Measurements from ENCODE around the gene CSK. TPM values are rescaled to one million over a fixed set of nuclear protein-coding genes. Genes with fewer than 3 reads are reported as not detected.

Gene CSK
- total RNA-seq, 2 experiments from 2014 or later, result 112 to 355 TPM

DNA sequence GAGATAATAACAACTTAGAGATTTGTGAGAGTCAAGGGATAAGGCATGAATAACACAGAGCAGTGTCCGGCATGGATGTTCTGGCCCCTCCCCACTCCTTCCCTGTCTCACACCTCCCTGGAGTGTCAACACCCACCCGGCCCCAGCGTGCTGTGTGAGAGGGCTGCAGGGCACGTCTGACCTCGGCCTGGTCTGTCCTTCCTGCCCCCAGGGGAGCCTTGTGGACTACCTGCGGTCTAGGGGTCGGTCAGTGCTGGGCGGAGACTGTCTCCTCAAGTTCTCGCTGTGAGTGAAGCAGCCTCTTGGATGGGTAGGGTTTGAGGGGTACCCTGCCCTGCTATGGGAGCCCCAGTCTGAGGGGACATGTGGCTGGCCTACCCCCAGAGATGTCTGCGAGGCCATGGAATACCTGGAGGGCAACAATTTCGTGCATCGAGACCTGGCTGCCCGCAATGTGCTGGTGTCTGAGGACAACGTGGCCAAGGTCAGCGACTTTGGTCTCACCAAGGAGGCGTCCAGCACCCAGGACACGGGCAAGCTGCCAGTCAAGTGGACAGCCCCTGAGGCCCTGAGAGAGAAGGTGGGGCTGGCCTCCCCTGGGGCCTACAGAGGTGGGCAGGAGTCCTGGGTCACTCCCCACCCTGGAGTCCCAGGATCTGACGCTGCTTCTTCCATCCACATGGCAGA lies 19.6 kb downstream of the CSK start:
- H3K36me3 ChIP-seq (ENCODE audit: insufficient read depth, low read length), result peaks cover 87% of the 10 kb centered on the region
- H3K79me2 ChIP-seq (ENCODE audit: insufficient read depth, low read depth, low read length), result peaks cover 18% of the 10 kb centered on the region
- no peaks in the 10 kb centered on the region for H3K9me3 ChIP-seq (ENCODE audit: low read length)
- no peak overlapping the region for H3K27ac ChIP-seq (ENCODE audit: low read depth, low read length, poor library complexity, severe bottlenecking)
- peaks cover 10% of the 10 kb centered on the region; the same call in 1 of the 2 replicates for H4K20me1 ChIP-seq (ENCODE audit: insufficient read depth, low read length)
- no peaks in the 10 kb centered on the region for H3K9me2 ChIP-seq (ENCODE audit: insufficient read depth, low read length)
- ChIA-PET CTCF (ENCODE audit: unreplicated experiment) (no interaction called here), POLR2A (no interaction called here)
- no peak overlapping the region for H2AFZ ChIP-seq (ENCODE audit: low read length)
- H3K4me1 ChIP-seq (ENCODE audit: insufficient read depth, low read length, poor library complexity, severe bottlenecking), result peaks cover 42% of the 10 kb centered on the region
- no peak for DNase-seq (ENCODE audit: low spot score)
- no peak overlapping the region for H3K4me3 ChIP-seq (ENCODE audit: low read depth, low read length, poor library complexity, severe bottlenecking)
- H3K4me2 ChIP-seq (ENCODE audit: low read length), result no peak overlapping the region
- TF ChIP-seq, protein P1, sequence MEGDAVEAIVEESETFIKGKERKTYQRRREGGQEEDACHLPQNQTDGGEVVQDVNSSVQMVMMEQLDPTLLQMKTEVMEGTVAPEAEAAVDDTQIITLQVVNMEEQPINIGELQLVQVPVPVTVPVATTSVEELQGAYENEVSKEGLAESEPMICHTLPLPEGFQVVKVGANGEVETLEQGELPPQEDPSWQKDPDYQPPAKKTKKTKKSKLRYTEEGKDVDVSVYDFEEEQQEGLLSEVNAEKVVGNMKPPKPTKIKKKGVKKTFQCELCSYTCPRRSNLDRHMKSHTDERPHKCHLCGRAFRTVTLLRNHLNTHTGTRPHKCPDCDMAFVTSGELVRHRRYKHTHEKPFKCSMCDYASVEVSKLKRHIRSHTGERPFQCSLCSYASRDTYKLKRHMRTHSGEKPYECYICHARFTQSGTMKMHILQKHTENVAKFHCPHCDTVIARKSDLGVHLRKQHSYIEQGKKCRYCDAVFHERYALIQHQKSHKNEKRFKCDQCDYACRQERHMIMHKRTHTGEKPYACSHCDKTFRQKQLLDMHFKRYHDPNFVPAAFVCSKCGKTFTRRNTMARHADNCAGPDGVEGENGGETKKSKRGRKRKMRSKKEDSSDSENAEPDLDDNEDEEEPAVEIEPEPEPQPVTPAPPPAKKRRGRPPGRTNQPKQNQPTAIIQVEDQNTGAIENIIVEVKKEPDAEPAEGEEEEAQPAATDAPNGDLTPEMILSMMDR (conservative IDR thresholded peaks at IDR 0.05; ENCODE audit: low read length), result no peak
- TF ChIP-seq EZH2phosphoT487 (IDR thresholded peaks at IDR 0.05; ENCODE audit: borderline replicate concordance, low read depth, low read length), result no peak
- intact Hi-C loops (cut with micrococcal nuclease; ENCODE audit: unreplicated experiment), result no loop called here
- no TSS peak for BruUV-seq (replicated peaks)

DNA sequence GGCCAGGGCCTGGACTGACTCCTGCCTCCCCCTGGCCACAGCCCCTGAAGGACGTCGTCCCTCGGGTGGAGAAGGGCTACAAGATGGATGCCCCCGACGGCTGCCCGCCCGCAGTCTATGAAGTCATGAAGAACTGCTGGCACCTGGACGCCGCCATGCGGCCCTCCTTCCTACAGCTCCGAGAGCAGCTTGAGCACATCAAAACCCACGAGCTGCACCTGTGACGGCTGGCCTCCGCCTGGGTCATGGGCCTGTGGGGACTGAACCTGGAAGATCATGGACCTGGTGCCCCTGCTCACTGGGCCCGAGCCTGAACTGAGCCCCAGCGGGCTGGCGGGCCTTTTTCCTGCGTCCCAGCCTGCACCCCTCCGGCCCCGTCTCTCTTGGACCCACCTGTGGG lies 20.4 kb downstream of the CSK start:
- ChIA-PET POLR2A (no interaction called here), CTCF (ENCODE audit: unreplicated experiment) (no interaction called here)
- peaks cover 34% of the 10 kb centered on the region for H3K4me1 ChIP-seq (ENCODE audit: insufficient read depth, low read length, poor library complexity, severe bottlenecking)
- H4K20me1 ChIP-seq (ENCODE audit: insufficient read depth, low read length), result peaks cover 9% of the 10 kb centered on the region; the same call in 1 of the 2 replicates
- intact Hi-C loops (cut with micrococcal nuclease; ENCODE audit: unreplicated experiment), result no loop called here
- peaks cover 85% of the 10 kb centered on the region for H3K36me3 ChIP-seq (ENCODE audit: insufficient read depth, low read length)
- no peak overlapping the region for H3K27ac ChIP-seq (ENCODE audit: low read depth, low read length, poor library complexity, severe bottlenecking)
- TF ChIP-seq, protein P1 (conservative IDR thresholded peaks at IDR 0.05; ENCODE audit: low read length), result no peak
- TF ChIP-seq EZH2phosphoT487 (IDR thresholded peaks at IDR 0.05; ENCODE audit: borderline replicate concordance, low read depth, low read length), result no peak
- DNase-seq (ENCODE audit: low spot score), result no peak
- H3K79me2 ChIP-seq (ENCODE audit: insufficient read depth, low read depth, low read length), result peaks cover 10% of the 10 kb centered on the region; the same call in 1 of the 2 replicates
- H3K9me2 ChIP-seq (ENCODE audit: insufficient read depth, low read length), result no peaks in the 10 kb centered on the region
- no peaks in the 10 kb centered on the region for H3K9me3 ChIP-seq (ENCODE audit: low read length)
- no peak overlapping the region for H3K4me2 ChIP-seq (ENCODE audit: low read length)
- BruUV-seq (replicated peaks), result TSS peak; percentile 74
- no peak overlapping the region for H2AFZ ChIP-seq (ENCODE audit: low read length)
- H3K4me3 ChIP-seq (ENCODE audit: low read depth, low read length, poor library complexity, severe bottlenecking), result no peak overlapping the region

GRCh38 chr15:74802862-74803447 lies 21.1 kb downstream of the CSK start:
- intact Hi-C loops (cut with micrococcal nuclease; ENCODE audit: unreplicated experiment), result no loop called here

More at GRCh38 chr15:74802862-74803447, 21.1 kb downstream of the CSK start:
- CTCF ChIA-PET (ENCODE audit: unreplicated experiment), result no interaction called here
- H3K27ac ChIP-seq (ENCODE audit: low read depth, low read length, poor library complexity, severe bottlenecking), result no peak overlapping the region
- H3K4me1 ChIP-seq (ENCODE audit: insufficient read depth, low read length, poor library complexity, severe bottlenecking), result peaks cover 27% of the 10 kb centered on the region
- no peak overlapping the region for H2AFZ ChIP-seq (ENCODE audit: low read length)
- no TSS peak for BruUV-seq (replicated peaks)
- H4K20me1 ChIP-seq (ENCODE audit: insufficient read depth, low read length), result peaks cover 2% of the 10 kb centered on the region; the same call in 1 of the 2 replicates
- H3K4me2 ChIP-seq (ENCODE audit: low read length), result no peak overlapping the region
- POLR2A ChIA-PET, result interaction anchor here (1.9 kb wide), 1 partner anchor 24 kb away, joined by 5 read pairs; no protein-coding TSS in a partner anchor
- TF ChIP-seq, protein P1 (conservative IDR thresholded peaks at IDR 0.05; ENCODE audit: low read length), result no peak
- no peak for TF ChIP-seq EZH2phosphoT487 (IDR thresholded peaks at IDR 0.05; ENCODE audit: borderline replicate concordance, low read depth, low read length)
- no peak overlapping the region for H3K4me3 ChIP-seq (ENCODE audit: low read depth, low read length, poor library complexity, severe bottlenecking)
- DNase-seq (ENCODE audit: low spot score), result no peak
- no peaks in the 10 kb centered on the region for H3K9me3 ChIP-seq (ENCODE audit: low read length)
- no peaks in the 10 kb centered on the region for H3K9me2 ChIP-seq (ENCODE audit: insufficient read depth, low read length)
- H3K36me3 ChIP-seq (ENCODE audit: insufficient read depth, low read length), result peaks cover 78% of the 10 kb centered on the region
- peaks cover 3% of the 10 kb centered on the region; the same call in 1 of the 2 replicates for H3K79me2 ChIP-seq (ENCODE audit: insufficient read depth, low read depth, low read length)

Data from OCI-LY7 (cell line).